GM12892 (cell line): Measurements from ENCODE around the gene RASA2.

Source experiments
- POLR2A ChIP-seq: IDR thresholded peaks from 2 replicates; pipeline ENCODE4 v1.6.1; 2011; ENCODE audit warnings: low read depth, low read length, control low read depth
- POLR2AphosphoS5 ChIP-seq: IDR thresholded peaks from 2 replicates; pipeline ENCODE4 v1.6.1; 2011; ENCODE audit warnings: low read depth, low read length, control low read depth

DNA sequence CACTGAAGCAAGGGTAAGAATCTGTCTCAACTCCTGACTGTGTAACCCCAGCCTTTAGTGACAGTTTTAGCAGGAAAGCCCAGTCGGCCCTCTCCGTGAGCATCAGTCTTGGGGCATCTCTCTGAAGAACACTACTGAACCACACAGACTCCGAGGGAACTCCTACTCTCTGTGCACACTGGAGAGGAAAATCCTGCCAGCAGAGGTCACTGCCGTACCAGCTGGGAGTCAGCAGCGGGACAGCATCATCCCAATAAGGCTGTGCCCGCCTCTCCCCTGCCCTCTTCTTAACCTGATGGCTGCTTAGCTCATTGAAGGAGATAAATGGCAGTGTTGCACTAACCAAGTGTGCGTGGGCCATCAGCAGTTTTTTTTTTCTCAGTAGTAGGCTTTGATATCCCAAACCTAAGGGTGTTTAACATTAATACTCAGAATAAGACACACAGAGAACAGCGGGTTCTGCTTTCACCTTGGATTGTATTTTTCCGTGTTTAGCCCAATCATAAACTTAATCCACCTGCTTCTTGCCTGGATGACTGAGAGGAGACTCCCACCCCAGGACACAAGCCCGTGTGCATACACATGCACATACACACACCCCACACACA is 26.6 kb upstream of the RASA2 start:
- TF ChIP-seq POLR2A (no peak), POLR2AphosphoS5 (no peak)
